K562 (cell line): ENCODE measurements around the gene KRTAP3-2. TPM values are rescaled to one million over a fixed set of nuclear protein-coding genes. Genes with fewer than 3 reads are reported as not detected.

Experiments used
- ATAC-seq: fragments of 200-7000 bp; cut with Tn5 transposase; 3 replicates; pipeline ENCODE4 v1.9.1; 2020; ENCODE audit warnings: moderate library complexity
- BruUV-seq: library from RNA; stranded (reverse); fragments of 400-500 nt; replicated peaks from 2 replicates; lab custom pipeline; 2021; lab: Mats Ljungman, UMichigan
- CTCF ChIA-PET: fragments of 300-600 bp; formaldehyde crosslinking; extraction: SDS; loops from one replicate; lab custom pipeline; 2021; ENCODE audit warnings: low intra/inter-chr PET ratio; lab: Yijun Ruan, JAX
- POLR2A ChIA-PET: fragments of 300-600, 350-650 bp; sonication (Branson Sonifier 250); formaldehyde crosslinking; extraction: SDS; loops from one replicate; lab custom pipeline; 2021; ENCODE audit warnings: antibody characterized with exemption, inconsistent platforms; lab: Yijun Ruan, JAX
- DNase-seq, 4 experiments: peaks; one replicate each; pipeline versions ENCODE4 v3.0.0 to v3.0.0-alpha.2; 2011 to 2018; ENCODE audit warnings: low spot score in 3 of 4, mixed read lengths in 3 of 4; ENCODE audit errors: extremely low read depth in 1 of 4
- FAIRE-seq: peaks from 2 replicates; lab custom pipeline; 2011; peaks lifted over from hg19 to GRCh38; lab: Jason Lieb, UNC
- H2AFZ ChIP-seq: 2 replicates; pipeline ENCODE4 v1.6.0; 2011; ENCODE audit warnings: low read depth, low read length, control low read depth, inconsistent platforms
- H3K27ac ChIP-seq: fragments of 200-600 bp; 3 replicates; pipeline ENCODE4 v1.8.0; 2011; ENCODE audit warnings: low read depth, mild to moderate bottlenecking, control low read depth, inconsistent platforms, low read length, moderate library complexity, mixed read lengths; ENCODE audit errors: extremely low read depth
- H3K27me3 ChIP-seq, 2 experiments: fragments of 300-600 bp in 1 of 2; 2 replicates in 1 of 2; 3 replicates in 1 of 2; pipeline versions ENCODE4 v1.6.0 to v1.8.0; 2011; ENCODE audit warnings: inconsistent platforms in 2 of 2, low read length in 2 of 2, mild to moderate bottlenecking in 1 of 2, mixed read lengths in 1 of 2, moderate library complexity in 1 of 2; ENCODE audit not compliant: control insufficient read depth in 2 of 2, insufficient read depth in 2 of 2
- H3K36me3 ChIP-seq: fragments of 300-600 bp; 3 replicates; pipeline ENCODE4 v1.8.0; 2011; ENCODE audit warnings: mild to moderate bottlenecking, low read length, inconsistent platforms; ENCODE audit not compliant: control insufficient read depth, insufficient read depth
- H3K4me1 ChIP-seq, 2 experiments: fragments of 200-600 bp in 1 of 2; replicated peaks in 1 of 2; 2 replicates in 1 of 2; 3 replicates in 1 of 2; pipeline versions ENCODE4 v1.5.1 to v1.8.0; 2011; ENCODE audit warnings: inconsistent platforms in 2 of 2, low read length in 2 of 2, mild to moderate bottlenecking in 1 of 2, mixed read lengths in 1 of 2, moderate library complexity in 1 of 2; ENCODE audit not compliant: control insufficient read depth in 2 of 2, insufficient read depth in 2 of 2
- H3K4me2 ChIP-seq: 2 replicates; pipeline ENCODE4 v1.6.1; 2011; ENCODE audit warnings: low read length, control low read depth, inconsistent platforms, mixed read lengths; ENCODE audit not compliant: insufficient read depth
- H3K4me3 ChIP-seq: fragments of 200-600 bp; sonication (generic), shearing (Covaris generic); 2 replicates; pipeline ENCODE4 v1.5.1; 2016; ENCODE audit warnings: control low read depth, inconsistent platforms
- H3K79me2 ChIP-seq: fragments of 200-600 bp; 3 replicates; pipeline ENCODE4 v1.8.0; 2011; ENCODE audit warnings: low read length, inconsistent platforms; ENCODE audit not compliant: control insufficient read depth, insufficient read depth
- H3K9ac ChIP-seq, 2 experiments: 2 replicates each; pipeline versions ENCODE4 v1.6.0 to v1.6.1; 2011; ENCODE audit warnings: low read depth in 2 of 2, low read length in 2 of 2, control low read depth in 1 of 2, inconsistent platforms in 1 of 2, mild to moderate bottlenecking in 1 of 2, mixed read lengths in 1 of 2; ENCODE audit not compliant: insufficient read depth in 1 of 2
- H3K9me1 ChIP-seq: one replicate; pipeline ENCODE4 v1.6.0; 2011; ENCODE audit warnings: inconsistent platforms, mild to moderate bottlenecking, low read length, moderate library complexity; ENCODE audit not compliant: control insufficient read depth, insufficient read depth
- H3K9me3 ChIP-seq: replicated peaks from 2 replicates; pipeline ENCODE4 v1.5.1; 2011; ENCODE audit warnings: low read depth, low read length, inconsistent platforms; ENCODE audit not compliant: control insufficient read depth, insufficient read depth
- H4K20me1 ChIP-seq: replicated peaks from 2 replicates; pipeline ENCODE4 v1.6.1; 2011; ENCODE audit warnings: low read length, inconsistent platforms, mixed read lengths; ENCODE audit not compliant: control insufficient read depth, insufficient read depth
- HDAC3 ChIP-seq: fragments of 450-650 bp; IDR thresholded peaks from 2 replicates; pipeline ENCODE4 v1.6.1; 2018; ENCODE audit warnings: borderline replicate concordance, mild to moderate bottlenecking, moderate library complexity; ENCODE audit not compliant: partially characterized antibody
- POU5F1 ChIP-seq: fragments of 150-350 bp; IDR thresholded peaks from 2 replicates; pipeline ENCODE4 v1.6.1; 2014; ENCODE audit warnings: borderline replicate concordance, low read length, low read depth, mild to moderate bottlenecking; ENCODE audit not compliant: partially characterized antibody
- TCFL5 ChIP-seq: fragments of 250-450 bp; sonication (Bioruptor Pico); conservative IDR thresholded peaks from 2 replicates; pipeline ENCODE4 v1.6.1; 2021; ENCODE audit warnings: mild to moderate bottlenecking, moderate library complexity, matching md5 sums
- TSC22D4 ChIP-seq: fragments of 450-650 bp; IDR thresholded peaks from 2 replicates; pipeline ENCODE4 v1.6.1; 2016; ENCODE audit warnings: missing genetic modification characterization, missing biosample characterization, control low read depth
- ZBTB1 ChIP-seq: sonication (generic); formaldehyde crosslinking; IDR thresholded peaks from 2 replicates; pipeline ENCODE4 v1.8.1; 2023; ENCODE audit warnings: missing genetic modification reagents, low read depth, mild to moderate bottlenecking, borderline replicate concordance
- ZNF274 ChIP-seq: IDR thresholded peaks from 2 replicates; pipeline ENCODE4 v1.6.1; 2011; ENCODE audit warnings: low read depth, mild to moderate bottlenecking, low read length, moderate library complexity, borderline replicate concordance
- ZNF407 ChIP-seq: fragments of 450-650 bp; IDR thresholded peaks from 2 replicates; pipeline ENCODE4 v1.6.1; 2016; ENCODE audit warnings: low read depth
- WGBS: fragments of 100-300 bp; shearing (Covaris generic); methylation state at CpG from one replicate; pipeline ENCODE4 v1.1.6; 2016; ENCODE audit warnings: low coverage, mixed read lengths; ENCODE audit not compliant: insufficient coverage; ENCODE audit errors: missing lambda C conversion rate; 5-methylcytosine and 5-hydroxymethylcytosine counted together
- in situ Hi-C: fragments of 300-500 bp; cut with MboI; formaldehyde crosslinking; loops from 4 replicates; pipeline ENCODE4 v1.15.0; 2018; ENCODE audit warnings: inconsistent platforms, mixed read lengths
- intact Hi-C: fragments of 100-400 bp; cut with micrococcal nuclease; formaldehyde crosslinking; loops from 2 replicates; pipeline ENCODE4 v1.14.2; 2022
- polyA plus RNA-seq, 8 experiments: library from polyadenylated mRNA; depleted of rRNA in 4 of 8; stranded (reverse) in 5 of 8; unstranded in 3 of 8; fragments of >200 nt; fragmentation: Nextera tagmentation in 2 of 8; fragmentation: Illumina TruSeq in 1 of 8; extraction: Ambion mirVana in 2 of 8; extraction: Trizol in 1 of 8; gene quantifications; 2 replicates each; pipeline versions ENCODE4 v1.2.1 to v1.2.3, GENCODE V29; 2011 to 2014; ENCODE audit warnings: inconsistent platforms in 1 of 8, missing spikeins in 1 of 8
- total RNA-seq, 7 experiments: library from RNA; depleted of rRNA in 6 of 7; stranded (reverse); fragments of >200 nt in 6 of 7; fragmentation: Illumina TruSeq in 2 of 7; extraction: Trizol in 2 of 7; gene quantifications; 2 replicates each; pipeline versions ENCODE4 v1.2.1 to v1.2.3, GENCODE V29; 2011 to 2021; ENCODE audit warnings: low replicate concordance in 1 of 7
- TF ChIP-seq, protein P1 (sequence below): sonication (generic); formaldehyde crosslinking; IDR thresholded peaks from 2 replicates; pipeline ENCODE4 v1.8.1; 2023; ENCODE audit warnings: mild to moderate bottlenecking, missing genetic modification reagents
- TF ChIP-seq, protein P2 (sequence below): sonication (generic); IDR thresholded peaks from 2 replicates; pipeline ENCODE4 v1.6.1; 2016
- TF ChIP-seq, protein P3 (sequence below): fragments of 450-650 bp; formaldehyde crosslinking; IDR thresholded peaks from 2 replicates; pipeline ENCODE4 v1.4.0; 2020; ENCODE audit warnings: mild to moderate bottlenecking, moderate library complexity

KRTAP3-2 gene
- total and polyA plus RNA-seq, 9 of the 15 experiments (the other 6 are each of a cell fraction or from before 2014, with no cell fraction given) = not detected

- Histone ChIP-seq H3K9ac (no peak overlapping the region), H4K20me1 (no peaks in the 10 kb centered on the region), H3K4me3 (no peak overlapping the region), H3K36me3 (no peaks in the 10 kb centered on the region), H3K4me1 (no peaks in the 10 kb centered on the region; a peak in 1 of 5 replicates), H3K9me3 (no peaks in the 10 kb centered on the region), H3K9me1 (no peaks in the 10 kb centered on the region), H3K4me2 (no peak overlapping the region), H2AFZ (no peak overlapping the region), H3K79me2 (no peaks in the 10 kb centered on the region), H3K27ac (no peak overlapping the region), H3K27me3 (peaks cover 0 to 9% of the 10 kb centered on the region in 2 experiments; a peak in 3 of 5 replicates)
- ATAC-seq = no peak
- no peak for DNase-seq
- WGBS = 2% methylated on average over 5 of the region's 5 CpGs
- BruUV-seq = no TSS peak
- in situ Hi-C loops = no loop called here
- ChIA-PET CTCF (no interaction called here), POLR2A (no interaction called here)
- intact Hi-C loops = no loop called here
- no peak for FAIRE-seq
- TF ChIP-seq TCFL5 (CRISPR knock-in tag) (no peak), ZNF274 (no peak), POU5F1 (no peak), ZNF407 (no peak), TSC22D4 (tag) (no peak), HDAC3 (no peak), ZBTB1 (CRISPR knock-in tag) (no peak)
- TF ChIP-seq, protein P1, sequence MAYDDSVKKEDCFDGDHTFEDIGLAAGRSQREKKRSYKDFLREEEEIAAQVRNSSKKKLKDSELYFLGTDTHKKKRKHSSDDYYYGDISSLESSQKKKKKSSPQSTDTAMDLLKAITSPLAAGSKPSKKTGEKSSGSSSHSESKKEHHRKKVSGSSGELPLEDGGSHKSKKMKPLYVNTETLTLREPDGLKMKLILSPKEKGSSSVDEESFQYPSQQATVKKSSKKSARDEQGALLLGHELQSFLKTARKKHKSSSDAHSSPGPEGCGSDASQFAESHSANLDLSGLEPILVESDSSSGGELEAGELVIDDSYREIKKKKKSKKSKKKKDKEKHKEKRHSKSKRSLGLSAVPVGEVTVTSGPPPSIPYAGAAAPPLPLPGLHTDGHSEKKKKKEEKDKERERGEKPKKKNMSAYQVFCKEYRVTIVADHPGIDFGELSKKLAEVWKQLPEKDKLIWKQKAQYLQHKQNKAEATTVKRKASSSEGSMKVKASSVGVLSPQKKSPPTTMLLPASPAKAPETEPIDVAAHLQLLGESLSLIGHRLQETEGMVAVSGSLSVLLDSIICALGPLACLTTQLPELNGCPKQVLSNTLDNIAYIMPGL (CRISPR knock-in tag) = no peak
- TF ChIP-seq, protein P2, sequence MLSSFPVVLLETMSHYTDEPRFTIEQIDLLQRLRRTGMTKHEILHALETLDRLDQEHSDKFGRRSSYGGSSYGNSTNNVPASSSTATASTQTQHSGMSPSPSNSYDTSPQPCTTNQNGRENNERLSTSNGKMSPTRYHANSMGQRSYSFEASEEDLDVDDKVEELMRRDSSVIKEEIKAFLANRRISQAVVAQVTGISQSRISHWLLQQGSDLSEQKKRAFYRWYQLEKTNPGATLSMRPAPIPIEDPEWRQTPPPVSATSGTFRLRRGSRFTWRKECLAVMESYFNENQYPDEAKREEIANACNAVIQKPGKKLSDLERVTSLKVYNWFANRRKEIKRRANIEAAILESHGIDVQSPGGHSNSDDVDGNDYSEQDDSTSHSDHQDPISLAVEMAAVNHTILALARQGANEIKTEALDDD = no peak
- TF ChIP-seq, protein P3, sequence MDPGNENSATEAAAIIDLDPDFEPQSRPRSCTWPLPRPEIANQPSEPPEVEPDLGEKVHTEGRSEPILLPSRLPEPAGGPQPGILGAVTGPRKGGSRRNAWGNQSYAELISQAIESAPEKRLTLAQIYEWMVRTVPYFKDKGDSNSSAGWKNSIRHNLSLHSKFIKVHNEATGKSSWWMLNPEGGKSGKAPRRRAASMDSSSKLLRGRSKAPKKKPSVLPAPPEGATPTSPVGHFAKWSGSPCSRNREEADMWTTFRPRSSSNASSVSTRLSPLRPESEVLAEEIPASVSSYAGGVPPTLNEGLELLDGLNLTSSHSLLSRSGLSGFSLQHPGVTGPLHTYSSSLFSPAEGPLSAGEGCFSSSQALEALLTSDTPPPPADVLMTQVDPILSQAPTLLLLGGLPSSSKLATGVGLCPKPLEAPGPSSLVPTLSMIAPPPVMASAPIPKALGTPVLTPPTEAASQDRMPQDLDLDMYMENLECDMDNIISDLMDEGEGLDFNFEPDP (CRISPR knock-in tag) = no peak
These were observed 3.1 kb upstream of the KRTAP3-2 start for GRCh38 chr17:41002814-41003213.
